ENCODE data around the gene ATXN7L3.

The ATXN7L3 gene

DNA sequence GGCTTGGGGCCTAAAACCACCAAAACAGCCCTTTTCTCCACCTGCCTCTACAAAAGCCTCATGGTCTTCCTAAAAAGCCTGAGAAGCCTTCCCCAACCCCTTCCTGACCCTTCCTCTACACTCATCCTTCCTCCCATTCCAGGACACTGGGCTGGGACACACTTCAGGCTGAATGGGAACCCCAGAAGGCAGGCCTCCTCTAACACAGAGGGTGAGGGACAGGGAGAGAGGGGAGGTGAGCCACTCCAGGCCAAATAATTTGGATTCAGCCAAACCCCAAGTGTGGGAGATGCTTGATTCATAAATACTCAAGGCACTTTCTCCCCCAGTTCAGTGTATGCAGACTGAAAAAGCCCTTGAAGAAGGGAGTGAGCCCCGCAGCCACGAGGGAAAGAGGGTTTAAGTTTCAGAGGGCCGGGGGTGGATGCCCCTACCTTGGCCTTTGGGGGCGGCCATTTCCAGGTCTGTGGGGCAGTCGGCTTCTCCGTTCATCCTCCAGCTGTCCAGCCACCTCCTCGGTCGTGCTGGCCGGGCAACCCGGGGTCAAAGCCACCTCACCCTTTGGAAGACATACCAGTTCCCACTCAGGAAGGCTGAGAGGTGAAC lies 18.2 kb upstream of the ATXN7L3 start:
- no peak for DNase-seq

DNA sequence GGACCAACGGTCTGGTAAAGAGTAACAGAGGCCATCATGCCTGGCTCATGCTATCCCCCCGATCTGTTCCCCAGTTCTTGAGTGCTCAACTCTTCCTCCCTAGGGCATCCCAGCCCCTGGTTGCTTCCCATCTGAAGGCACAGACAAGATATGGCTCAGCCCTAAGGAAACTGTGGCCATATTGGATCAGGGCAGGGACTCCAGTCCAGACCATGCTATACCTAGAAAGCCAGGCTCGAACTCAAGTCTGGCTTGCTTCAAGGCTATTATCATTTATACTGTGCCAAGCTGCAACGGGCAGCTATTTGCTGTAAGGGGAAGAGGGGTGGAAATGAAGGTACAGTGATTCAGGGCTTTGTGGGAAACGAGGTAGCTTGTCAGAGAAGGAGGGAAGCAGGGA lies 17.0 kb upstream of the ATXN7L3 start:
- DNase-seq: no peak

DNA sequence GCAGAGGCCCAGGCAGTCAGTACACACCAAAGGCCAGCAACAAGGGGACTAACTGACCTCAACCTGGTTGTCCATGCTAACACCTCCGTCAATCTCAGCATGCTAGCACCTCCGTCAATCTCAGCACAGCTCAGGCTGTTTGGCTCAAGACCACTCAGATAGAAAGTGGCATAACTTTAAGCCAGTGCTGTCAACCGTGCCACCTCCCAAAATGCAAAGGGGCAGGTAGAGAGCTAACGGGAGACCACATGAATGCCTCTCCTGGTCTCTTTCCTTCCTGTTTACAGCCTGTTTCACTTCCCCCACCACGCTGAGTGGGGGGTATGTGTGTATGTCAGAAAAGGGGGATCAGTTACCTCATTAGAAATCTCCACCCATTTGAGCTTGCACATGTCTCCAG lies 16.5 kb upstream of the ATXN7L3 start:
- DNase-seq: peak in 2 of 4 experiments; percentile 22 to 23

DNA sequence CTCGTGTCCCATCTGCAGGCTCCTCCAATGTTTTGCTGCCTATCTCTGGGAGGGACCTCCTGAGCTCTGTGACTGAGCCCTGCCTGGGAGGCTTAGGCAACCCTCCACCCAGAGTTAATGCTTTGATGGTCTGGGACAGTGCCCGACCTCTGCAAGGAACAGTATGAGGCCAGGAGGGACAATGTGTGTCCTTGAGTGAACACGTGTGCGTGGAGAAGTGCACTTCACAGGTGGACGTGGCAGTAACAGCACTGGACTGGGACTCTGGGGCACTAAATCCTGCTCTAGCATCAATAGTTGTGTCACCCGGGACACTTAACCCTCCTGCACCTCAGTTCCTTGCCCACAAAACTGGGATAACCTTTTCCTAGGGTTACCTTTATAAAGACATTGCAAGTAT lies 15.2 kb upstream of the ATXN7L3 start:
- DNase-seq: no peak

DNA sequence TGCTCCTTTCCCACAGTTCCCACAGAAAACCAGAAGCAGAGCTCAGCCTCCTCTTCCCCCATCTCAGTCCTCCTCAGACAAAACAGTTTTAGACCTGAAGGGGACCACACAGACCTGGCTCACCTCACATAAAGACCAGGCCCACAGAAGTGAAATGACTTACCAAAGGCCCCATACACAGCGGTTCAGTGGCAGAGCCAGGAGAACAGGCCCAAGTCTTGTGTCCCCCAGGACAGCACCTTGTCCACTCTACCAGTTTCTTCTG lies 14.5 kb upstream of the ATXN7L3 start:
- no peak for DNase-seq

DNA sequence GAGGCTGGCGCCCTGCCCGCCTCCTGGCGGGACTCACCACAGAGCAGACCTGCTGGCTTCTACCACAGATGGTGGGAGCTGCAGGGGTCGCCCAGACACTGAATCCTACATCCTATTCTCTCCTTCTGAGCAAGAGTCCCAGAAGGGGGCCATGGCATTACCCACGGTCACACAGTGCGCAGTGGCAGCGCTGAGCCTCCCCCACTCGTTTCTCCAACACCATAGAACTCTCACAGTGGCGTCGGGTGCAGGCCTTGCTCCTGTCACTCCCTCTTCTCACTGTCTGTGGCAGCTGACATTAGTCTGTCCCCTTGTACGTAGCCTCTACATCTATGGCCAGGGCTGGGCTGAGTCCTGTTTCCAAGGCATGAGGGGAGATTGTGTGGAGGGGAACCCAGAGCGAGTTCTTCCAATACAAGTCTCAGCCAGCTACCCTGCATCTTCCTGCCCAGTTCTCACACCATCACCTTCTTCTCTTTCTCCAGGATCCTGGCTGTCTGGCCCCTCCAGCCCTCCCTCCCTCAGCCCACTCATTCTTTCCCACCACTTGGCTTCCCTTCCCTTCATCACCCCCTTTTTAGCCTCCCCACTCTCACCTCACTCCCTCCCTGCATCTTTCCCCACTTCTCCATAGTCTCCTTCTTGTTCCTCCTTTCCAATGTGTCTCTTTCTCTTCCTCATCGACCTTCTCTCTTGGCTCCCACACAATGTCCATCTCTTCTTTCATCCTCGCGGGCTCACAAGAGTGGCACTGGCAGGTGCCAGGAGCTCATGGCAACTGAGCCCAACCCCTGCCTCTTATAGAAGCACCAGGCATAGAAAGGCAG lies 13.9 kb upstream of the ATXN7L3 start:
- no peak for DNase-seq

DNA sequence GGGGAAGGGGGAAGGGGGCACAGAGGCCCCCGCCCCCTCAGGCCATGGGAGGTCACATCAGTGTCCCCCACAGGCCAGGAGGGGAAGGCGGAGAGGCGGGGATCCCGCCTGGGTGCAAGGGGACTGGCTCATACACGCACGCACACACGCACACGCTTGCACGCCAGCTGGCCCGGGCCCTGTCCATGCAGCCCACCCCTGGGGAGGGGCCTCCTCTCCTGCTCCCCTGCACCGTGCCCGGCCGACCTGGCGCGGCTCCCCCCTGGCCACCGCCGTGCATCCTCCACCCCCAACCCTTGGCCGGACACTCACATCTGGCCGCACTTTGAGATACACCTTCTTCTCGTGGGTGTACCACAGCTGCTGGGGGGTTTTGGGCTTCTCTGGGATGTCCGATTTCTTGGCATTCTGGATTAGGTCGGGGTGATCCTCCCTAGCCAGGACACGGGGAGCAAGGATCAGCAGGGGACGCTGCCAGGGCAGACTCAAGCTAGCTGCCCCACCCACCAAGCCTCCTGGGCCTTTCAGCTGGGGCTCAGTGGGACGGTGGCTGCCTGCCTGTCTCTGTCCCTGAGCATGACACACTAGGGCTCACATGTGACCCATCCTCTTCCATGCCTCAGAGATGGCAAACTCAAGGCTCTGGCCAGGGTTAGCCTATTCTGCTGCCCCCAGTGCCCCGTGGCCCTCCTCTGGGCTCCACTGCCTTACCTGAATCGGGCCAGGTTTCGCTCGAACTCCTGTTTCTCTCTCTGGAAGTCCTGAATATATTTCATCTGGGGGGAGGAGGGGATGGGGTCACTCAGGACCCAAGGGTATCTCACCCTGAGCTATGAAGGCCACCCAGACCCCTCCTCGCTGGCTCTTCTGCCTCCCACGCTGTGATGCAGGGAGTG lies 13.1 kb upstream of the ATXN7L3 start:
- DNase-seq: no peak

DNA sequence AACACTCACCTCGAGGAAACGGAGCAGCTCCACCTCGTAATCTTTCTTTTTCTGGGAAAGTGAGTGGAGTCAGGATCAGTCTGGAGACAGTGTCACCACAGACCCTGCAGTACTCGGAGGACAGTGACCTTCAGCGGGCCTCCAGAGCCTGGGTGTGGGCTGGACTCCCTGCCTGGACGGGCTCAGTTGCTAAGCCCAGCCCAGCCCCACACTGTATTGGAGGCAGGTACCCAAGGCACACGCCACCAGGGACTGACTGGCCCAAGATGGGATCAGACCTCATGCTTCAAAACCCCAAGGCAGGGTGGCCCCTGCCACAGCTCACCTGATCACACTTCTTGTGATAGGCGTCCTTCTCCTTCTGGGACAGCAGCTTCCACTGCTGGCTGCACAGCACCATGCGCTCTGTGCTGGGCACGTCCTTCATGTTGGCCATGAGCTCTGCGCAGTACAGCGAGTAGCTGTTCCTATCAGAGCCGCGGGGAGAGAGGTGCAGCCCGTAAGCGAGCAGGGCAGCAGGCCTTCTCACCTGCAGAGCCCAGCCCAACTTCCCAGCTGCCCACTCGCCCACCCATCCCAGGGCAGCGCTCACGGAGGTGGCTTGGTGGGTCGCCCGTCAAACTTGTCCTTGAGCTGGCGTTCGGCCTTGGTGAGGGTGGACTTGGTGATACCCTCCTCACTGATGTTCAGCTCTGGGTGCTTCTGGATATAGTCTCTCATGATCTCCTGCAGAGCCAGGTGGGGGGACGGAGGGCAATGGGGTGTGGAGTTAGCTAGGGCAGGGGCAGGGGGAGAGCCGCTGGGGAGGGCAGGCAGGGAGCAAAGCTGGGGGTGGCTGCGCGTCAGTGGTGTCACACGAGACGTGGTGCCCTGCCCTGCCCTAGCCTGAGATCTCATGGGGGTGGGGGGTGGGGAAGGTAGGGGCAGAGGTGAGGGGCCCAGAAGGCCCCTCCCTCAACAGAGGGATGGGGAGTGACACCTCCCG lies 11.9 kb upstream of the ATXN7L3 start:
- no peak for DNase-seq

DNA sequence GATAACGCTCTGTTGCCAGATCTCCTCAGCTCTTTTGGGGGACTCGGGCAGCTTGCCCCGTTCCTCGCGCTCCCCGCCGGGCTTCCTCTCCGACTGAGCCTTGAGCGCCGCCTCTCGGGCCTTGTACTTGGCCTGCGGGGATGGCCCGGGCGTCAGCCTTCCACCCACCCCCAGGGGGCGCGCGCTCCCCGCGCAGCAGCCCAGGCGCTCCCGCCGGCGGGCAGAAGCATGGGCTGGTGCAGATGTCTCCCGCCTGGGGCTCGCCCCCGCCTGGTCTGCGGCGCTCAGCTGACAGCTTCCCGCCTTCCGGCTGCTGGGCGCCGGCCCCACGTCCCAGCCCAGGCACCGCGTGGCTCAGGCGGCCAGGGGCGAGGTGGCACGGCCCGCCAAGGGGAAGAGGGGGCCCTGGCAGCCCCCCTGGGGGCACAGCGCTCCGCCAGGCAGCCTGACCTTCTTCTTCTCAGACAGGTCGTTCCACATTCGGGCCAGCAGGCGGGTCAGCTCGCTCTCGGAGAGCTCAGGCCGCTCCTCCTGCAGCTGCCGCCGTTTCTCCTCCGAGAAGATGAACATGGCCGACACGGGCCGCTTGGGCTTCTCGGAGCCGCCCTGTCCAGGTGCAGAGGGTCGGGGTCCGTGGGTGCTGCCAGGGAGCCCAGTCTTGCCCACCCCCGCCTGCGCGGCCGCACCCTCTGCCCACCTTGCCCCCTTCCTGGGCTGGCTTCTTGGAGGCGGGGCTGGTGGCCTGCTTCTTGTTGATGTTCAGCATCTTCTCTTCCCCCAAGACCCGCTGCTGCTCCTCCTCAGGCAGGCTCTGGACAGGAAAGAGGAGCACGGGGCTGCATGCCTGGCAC lies 10.9 kb upstream of the ATXN7L3 start:
- peak; percentile 76 to 93 (median 81) for DNase-seq

DNA sequence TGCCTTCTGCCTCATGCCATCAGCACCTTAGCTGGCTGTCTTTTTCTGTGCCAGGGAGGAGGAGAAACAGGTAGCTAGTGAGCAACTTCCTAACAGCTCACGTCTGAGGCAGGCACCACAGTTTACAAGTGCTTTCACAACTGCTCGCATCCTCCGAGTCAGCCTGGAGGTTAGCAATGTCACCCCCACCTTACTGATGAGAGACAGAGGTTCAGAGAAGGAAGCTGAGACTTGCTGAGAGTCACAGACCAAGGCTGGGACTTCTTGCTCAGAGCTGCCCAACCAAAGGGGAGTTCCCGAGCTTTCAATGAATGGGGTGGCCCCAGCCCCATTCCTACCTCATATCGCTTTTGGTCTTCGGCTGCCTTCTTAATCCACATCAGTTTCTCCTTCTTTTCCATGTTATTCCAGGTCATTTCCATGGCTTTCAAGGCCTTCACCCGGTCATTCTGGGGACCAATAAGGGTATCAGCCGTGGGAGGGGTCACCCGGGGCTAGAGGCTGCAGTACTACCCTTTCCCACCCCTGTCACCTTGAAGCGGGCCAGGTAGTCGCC lies 10.2 kb upstream of the ATXN7L3 start:
- no peak for DNase-seq

DNA sequence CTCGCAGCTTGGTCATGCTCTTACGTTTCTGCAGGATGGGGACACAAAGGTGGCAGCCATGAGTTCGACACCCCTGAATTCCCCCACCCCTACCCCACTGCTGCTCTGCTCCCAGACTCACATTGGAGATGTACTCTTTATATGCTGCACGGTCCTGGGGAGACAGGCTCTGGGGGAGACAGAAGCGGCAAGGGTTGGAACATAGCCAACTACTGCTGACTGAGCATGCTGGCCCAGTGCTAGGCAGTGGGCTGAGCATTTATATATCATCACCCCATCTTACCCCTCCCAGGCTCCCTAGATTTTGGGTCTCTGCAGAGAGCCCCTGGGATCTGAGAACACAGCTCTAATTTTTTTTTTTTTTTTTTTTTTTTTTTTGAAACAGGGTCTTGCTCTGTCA lies 8.1 kb upstream of the ATXN7L3 start:
- DNase-seq: no peak

DNA sequence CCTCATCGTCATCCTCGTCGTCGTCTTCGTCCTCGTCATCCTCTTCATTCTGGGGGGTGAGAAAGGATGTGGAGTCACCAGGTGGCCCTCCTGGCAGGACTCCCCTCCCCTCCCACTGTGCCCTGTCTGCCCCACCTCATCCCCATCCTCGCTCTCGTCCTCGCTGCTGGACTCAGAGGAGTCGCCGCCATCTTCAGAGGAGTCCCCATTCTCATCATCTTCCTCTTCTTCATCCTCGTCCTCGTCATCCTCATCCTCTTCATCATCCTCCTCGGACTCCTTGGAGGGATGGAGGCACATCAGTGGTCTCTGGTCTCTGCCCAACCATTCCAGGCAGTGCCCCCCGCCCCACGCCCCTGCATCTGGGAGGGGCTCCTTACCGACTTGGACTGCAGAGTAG lies 7.6 kb upstream of the ATXN7L3 start:
- no peak for DNase-seq

DNA sequence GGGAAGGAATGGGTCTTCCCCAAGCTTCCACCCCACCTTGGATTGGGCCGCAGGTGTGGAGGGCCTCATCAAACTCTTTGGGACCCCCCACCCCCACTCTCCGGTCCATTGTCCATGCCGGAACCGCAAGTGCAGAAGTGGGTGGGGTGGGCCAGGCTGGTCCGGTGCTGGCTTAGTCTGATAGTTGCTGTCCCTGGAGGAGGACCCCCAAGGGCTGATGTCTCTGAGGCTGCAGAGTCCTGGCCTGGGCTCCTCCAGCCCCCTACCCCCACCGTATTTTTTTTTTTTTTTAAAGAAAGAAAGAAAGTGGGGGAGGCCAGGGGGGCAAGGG lies 7.1 kb upstream of the ATXN7L3 start:
- DNase-seq: no peak

DNA sequence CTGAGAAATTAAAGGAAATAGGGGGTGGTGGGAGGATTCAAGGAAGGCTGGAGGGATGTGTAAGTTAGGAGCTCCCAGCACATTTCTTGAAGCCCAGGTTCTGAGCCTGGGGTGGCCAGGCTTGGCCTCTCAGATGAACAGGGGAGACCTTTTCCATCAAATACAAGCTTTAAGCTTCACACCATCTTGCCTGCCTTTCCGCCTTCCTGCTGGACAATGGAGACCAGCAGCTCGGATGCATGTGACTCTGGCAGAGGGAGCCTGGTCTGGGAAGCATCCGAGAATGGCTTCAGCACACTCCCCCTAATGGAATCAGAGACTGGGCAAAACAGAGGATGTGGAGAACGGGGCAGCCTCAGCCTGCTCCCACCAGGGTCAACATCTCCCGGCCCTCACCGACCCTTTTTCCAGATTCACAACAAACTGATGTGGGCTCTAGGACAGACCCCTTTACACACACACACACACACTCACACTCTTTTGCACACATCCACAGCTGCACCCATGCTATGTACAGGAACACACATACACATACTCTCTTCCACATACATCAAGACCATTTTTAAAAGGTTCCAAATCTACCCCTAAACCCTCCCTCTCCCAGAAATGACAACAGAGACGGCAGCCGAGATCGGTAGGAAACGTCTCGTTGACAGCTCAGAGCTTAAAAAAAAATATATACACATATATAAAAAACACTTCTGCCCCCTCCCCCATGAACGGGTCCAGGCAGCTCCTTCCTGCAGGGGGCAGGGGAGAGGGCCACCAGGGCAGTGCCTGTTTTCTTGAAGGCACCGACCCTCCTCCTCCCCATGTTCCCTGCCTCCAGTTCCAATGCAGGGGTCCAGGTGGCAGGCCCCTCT lies 6.5 kb upstream of the ATXN7L3 start:
- no peak for DNase-seq

DNA sequence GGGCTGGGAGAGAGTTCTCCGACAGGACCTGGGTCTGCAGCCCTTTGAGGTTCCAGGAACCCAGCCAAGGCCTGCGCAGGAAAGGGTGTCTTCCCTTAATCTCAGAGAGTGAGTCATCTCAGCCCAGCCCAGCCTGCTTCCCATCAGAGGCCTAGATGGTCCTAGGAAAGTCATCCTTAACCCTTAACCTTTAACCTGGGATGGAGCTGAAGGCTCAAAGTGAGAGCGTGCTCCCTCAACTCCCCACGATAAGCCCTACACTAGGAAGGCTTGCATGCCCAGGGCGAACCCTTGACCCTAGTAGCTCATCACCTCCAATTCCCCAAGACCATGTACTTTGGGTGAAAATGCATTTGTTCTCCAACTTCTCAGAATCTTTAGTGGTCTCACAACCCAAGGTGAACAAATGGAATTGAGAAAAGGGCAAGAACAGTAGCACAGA lies 4.8 kb upstream of the ATXN7L3 start:
- DNase-seq: no peak

DNA sequence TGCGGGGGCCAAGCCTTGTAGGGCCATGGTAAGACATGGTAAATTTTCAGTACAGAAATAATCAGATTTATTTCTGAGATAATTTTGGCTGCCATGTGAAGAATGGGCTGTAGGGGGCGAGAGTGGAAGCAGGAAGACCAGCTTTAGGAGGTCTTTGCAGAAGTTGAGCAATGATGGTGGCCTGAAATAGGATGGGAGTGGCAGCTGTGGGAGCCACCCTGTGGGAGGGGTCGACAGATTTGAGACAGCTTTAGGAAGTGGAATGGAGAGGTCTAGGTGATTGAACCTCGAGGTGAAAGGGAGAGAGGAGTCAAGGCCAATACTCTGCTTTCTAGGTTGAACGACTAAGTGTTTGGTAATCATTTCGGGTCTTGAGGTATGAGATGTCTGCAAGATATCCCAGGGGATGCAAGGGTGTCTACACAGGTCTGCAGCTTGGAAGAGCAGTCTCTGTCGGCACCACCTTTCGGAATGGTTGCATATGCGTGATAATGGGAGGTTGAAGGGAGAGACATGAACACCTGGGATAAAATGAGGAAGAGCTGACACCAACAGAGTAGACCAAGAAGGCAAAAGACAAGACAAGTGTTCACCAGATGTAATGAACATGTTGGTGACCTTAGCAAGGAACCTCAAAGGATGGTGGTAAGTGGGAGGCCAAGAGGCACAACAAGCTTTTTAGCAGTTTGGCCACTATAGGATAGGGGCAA lies 4.2 kb upstream of the ATXN7L3 start:
- peak in 1 of 4 experiments; percentile 16 for DNase-seq

DNA sequence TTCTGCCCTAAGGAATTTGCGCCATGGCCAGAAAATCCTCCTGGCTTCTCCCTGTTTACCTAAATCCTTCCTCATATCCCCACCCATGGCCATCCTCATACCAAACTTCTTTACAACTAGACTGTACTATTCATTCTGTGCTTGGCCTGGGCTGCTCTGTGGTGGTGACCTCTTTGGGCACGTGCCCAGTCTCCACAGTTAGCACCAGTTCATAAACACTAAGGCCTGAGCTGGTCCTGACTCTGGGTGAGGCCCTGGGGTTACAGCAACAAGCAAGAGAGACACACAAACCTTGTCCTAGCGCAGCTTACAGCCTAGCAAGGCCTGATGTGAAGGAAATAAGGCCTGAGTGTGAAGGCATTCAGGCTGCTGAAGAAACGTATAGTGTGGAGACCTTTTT lies 3.1 kb upstream of the ATXN7L3 start:
- no peak for DNase-seq

DNA sequence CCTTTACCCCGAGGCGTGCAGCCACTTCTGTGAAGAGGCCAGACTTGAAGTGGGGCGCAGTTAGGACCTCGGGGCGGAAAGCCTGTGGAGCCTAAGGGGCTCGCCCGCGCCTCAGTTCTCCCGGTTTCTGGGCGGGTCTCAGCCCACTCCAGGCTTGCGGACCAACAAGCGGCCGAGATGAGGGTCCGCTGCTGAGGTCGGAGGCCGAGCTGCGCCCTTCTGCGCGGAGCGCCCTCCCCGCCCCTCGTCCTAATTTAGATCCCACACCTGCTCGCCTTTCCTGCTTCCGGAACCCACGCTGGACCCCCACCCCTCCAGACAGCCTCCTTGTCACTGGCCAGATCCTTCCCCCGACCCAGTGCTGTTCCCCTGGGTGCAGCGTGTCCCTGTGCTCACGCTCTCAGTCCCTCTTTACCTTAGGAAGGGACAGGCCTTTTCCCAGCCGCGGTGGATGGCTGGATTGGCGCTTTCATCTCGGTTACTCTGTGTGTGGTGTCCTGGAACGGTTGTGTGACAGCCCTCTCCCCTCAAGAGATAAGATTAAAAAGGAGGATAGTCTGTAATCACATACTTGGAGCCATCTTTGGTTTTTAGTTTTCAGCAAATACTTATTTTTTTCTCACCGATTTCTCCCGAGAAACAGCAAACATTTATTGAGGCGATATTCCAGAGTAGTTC lies 933 bp upstream of the ATXN7L3 start:
- no peak for DNase-seq
